H1 (cell line): ENCODE data around the gene DGKH. TPM values are rescaled to one million over a fixed set of nuclear protein-coding genes. Genes with fewer than 3 reads are reported as not detected.

Experiments used
- CTCF ChIA-PET: fragments of 300-600 bp; sonication (Branson Sonifier 250); formaldehyde crosslinking; loops from one replicate; lab custom pipeline; 2021; ENCODE audit not compliant: partially characterized antibody; lab: Charles Lee
- POLR2A ChIA-PET: fragments of 300-600 bp; sonication (Branson Sonifier 250); formaldehyde crosslinking; loops from one replicate; lab custom pipeline; 2021; ENCODE audit warnings: inconsistent platforms; ENCODE audit not compliant: partially characterized antibody; lab: Charles Lee
- DNase-seq, 2 experiments: peaks; one replicate each; pipeline versions ENCODE4 v3.0.0 to v3.0.0-alpha.2; 2010 to 2022; ENCODE audit warnings: low spot score in 2 of 2, low read depth in 1 of 2, mixed read lengths in 1 of 2
- FAIRE-seq: peaks from 2 replicates; lab custom pipeline; 2011; peaks lifted over from hg19 to GRCh38; lab: Jason Lieb, UNC
- H2AFZ ChIP-seq: 2 replicates; pipeline ENCODE4 v1.8.1; 2012; ENCODE audit warnings: low read length, inconsistent platforms
- H2AK5ac ChIP-seq: 2 replicates; pipeline ENCODE4 v1.6.1; 2013; ENCODE audit warnings: low read depth, low read length
- H2BK120ac ChIP-seq: replicated peaks from 2 replicates; pipeline ENCODE3; 2013; ENCODE audit warnings: low read depth, low read length, inconsistent platforms
- H2BK12ac ChIP-seq: 2 replicates; pipeline ENCODE4 v1.6.1; 2013; ENCODE audit warnings: low read depth, low read length
- H2BK15ac ChIP-seq: 2 replicates; pipeline ENCODE4 v1.6.1; 2013; ENCODE audit warnings: low read length
- H2BK20ac ChIP-seq: 2 replicates; pipeline ENCODE4 v1.6.1; 2013; ENCODE audit warnings: low read length
- H2BK5ac ChIP-seq: 2 replicates; pipeline ENCODE4 v1.6.1; 2013; ENCODE audit warnings: low read depth, low read length
- H3K14ac ChIP-seq: 2 replicates; pipeline ENCODE4 v1.6.1; 2013; ENCODE audit warnings: inconsistent platforms; ENCODE audit not compliant: insufficient read length
- H3K18ac ChIP-seq: 2 replicates; pipeline ENCODE4 v1.6.1; 2013; ENCODE audit warnings: low read length; ENCODE audit errors: extremely low read depth
- H3K23ac ChIP-seq: 2 replicates; pipeline ENCODE4 v1.6.1; 2013; ENCODE audit warnings: inconsistent platforms; ENCODE audit not compliant: insufficient read length
- H3K23me2 ChIP-seq: 2 replicates; pipeline ENCODE4 v1.6.1; 2013; ENCODE audit warnings: low read depth, low read length
- H3K27ac ChIP-seq: 2 replicates; pipeline ENCODE4 v1.6.1; 2011; ENCODE audit warnings: low read depth, low read length, inconsistent platforms
- H3K27me3 ChIP-seq, 4 experiments: replicated peaks in 1 of 4; 1 replicate in 1 of 4; 2 replicates in 3 of 4; pipeline versions ENCODE4 v1.6.1 to v1.8.1; 2011 to 2013; ENCODE audit warnings: low read length in 3 of 4, mild to moderate bottlenecking in 3 of 4, inconsistent platforms in 2 of 4, mixed read lengths in 2 of 4, moderate library complexity in 1 of 4; ENCODE audit not compliant: control insufficient read depth in 3 of 4, insufficient read depth in 3 of 4; ENCODE audit errors: extremely low read depth in 1 of 4
- H3K36me3 ChIP-seq, 4 experiments: 2 replicates each; pipeline versions ENCODE4 v1.6.1 to v1.8.1; 2011 to 2013; ENCODE audit warnings: mild to moderate bottlenecking in 4 of 4, low read length in 3 of 4, moderate library complexity in 2 of 4, control low read depth in 1 of 4, inconsistent platforms in 1 of 4; ENCODE audit not compliant: insufficient read depth in 4 of 4, control insufficient read depth in 2 of 4
- H3K4ac ChIP-seq: replicated peaks from 2 replicates; pipeline ENCODE3; 2013; ENCODE audit warnings: low read length, low read depth, mixed read lengths, inconsistent platforms; ENCODE audit not compliant: insufficient read length
- H3K4me1 ChIP-seq, 4 experiments: replicated peaks in 1 of 4; 1 replicate in 1 of 4; 2 replicates in 3 of 4; pipeline versions ENCODE4 v1.6.1 to v1.8.1; 2011 to 2013; ENCODE audit warnings: low read length in 3 of 4, inconsistent platforms in 2 of 4, mixed read lengths in 1 of 4; ENCODE audit not compliant: insufficient read depth in 4 of 4, control insufficient read depth in 3 of 4
- H3K4me2 ChIP-seq, 2 experiments: 2 replicates each; pipeline versions ENCODE4 v1.6.1 to v1.8.1; 2011 to 2013; ENCODE audit warnings: low read depth in 2 of 2, low read length in 2 of 2, control low read depth in 1 of 2, inconsistent platforms in 1 of 2, mild to moderate bottlenecking in 1 of 2; ENCODE audit not compliant: insufficient read depth in 1 of 2
- H3K4me3 ChIP-seq, 4 experiments: fragments of 200-600, 300-600 bp in 1 of 4; sonication (generic), shearing (Covaris generic), sonication (Bioruptor Twin) in 1 of 4; 2 replicates each; pipeline versions ENCODE4 v1.5.1 to v1.8.1; 2011 to 2016; ENCODE audit warnings: low read length in 4 of 4, low read depth in 3 of 4, control low read depth in 2 of 4, inconsistent platforms in 2 of 4, mild to moderate bottlenecking in 2 of 4, mixed read lengths in 1 of 4, moderate library complexity in 1 of 4; ENCODE audit not compliant: insufficient read depth in 2 of 4; ENCODE audit errors: extremely low read depth in 1 of 4
- H3K56ac ChIP-seq: replicated peaks from 2 replicates; pipeline ENCODE3; 2013; ENCODE audit warnings: low read depth, mild to moderate bottlenecking, mixed read lengths, low read length, inconsistent platforms; ENCODE audit not compliant: insufficient read length
- H3K79me1 ChIP-seq: 2 replicates; pipeline ENCODE4 v1.6.1; 2013; ENCODE audit warnings: low read depth, low read length, control low read depth
- H3K79me2 ChIP-seq, 2 experiments: 2 replicates each; pipeline versions ENCODE4 v1.6.1 to v1.8.1; 2012 to 2013; ENCODE audit warnings: low read length in 2 of 2, mild to moderate bottlenecking in 2 of 2, inconsistent platforms in 1 of 2; ENCODE audit not compliant: insufficient read depth in 2 of 2, control insufficient read depth in 1 of 2
- H3K9ac ChIP-seq, 4 experiments: replicated peaks in 1 of 4; 1 replicate in 1 of 4; 2 replicates in 3 of 4; pipeline versions ENCODE4 v1.6.1 to v1.8.1; 2011 to 2013; ENCODE audit warnings: low read depth in 3 of 4, low read length in 3 of 4, control low read depth in 2 of 4, mild to moderate bottlenecking in 2 of 4, moderate library complexity in 2 of 4, inconsistent platforms in 1 of 4; ENCODE audit errors: extremely low read depth in 1 of 4
- H3K9me3 ChIP-seq, 2 experiments: 2 replicates each; pipeline versions ENCODE4 v1.6.1 to v1.8.1; 2012 to 2013; ENCODE audit warnings: mild to moderate bottlenecking in 2 of 2, moderate library complexity in 2 of 2, control low read depth in 1 of 2, inconsistent platforms in 1 of 2, low read depth in 1 of 2, low read length in 1 of 2, mixed read lengths in 1 of 2; ENCODE audit not compliant: insufficient read depth in 2 of 2
- H4K20me1 ChIP-seq, 2 experiments: replicated peaks in 1 of 2; 2 replicates each; pipeline versions ENCODE3 to v1.8.1; 2011 to 2013; ENCODE audit warnings: inconsistent platforms in 2 of 2, low read length in 2 of 2, mild to moderate bottlenecking in 1 of 2; ENCODE audit not compliant: insufficient read depth in 2 of 2, control insufficient read depth in 1 of 2
- H4K5ac ChIP-seq: 2 replicates; pipeline ENCODE4 v1.6.1; 2013; ENCODE audit warnings: low read length, low read depth, mixed read lengths, inconsistent platforms; ENCODE audit not compliant: insufficient read length
- H4K8ac ChIP-seq: 2 replicates; pipeline ENCODE4 v1.8.0; 2013; ENCODE audit warnings: mild to moderate bottlenecking, moderate library complexity, low read length, inconsistent platforms; ENCODE audit not compliant: insufficient read depth; ENCODE audit errors: extremely low read depth
- H4K91ac ChIP-seq: replicated peaks from 2 replicates; pipeline ENCODE3; 2013; ENCODE audit warnings: low read length, mixed read lengths, inconsistent platforms; ENCODE audit not compliant: insufficient read length
- ASH2L ChIP-seq: fragments of 200-600, 300-600 bp; sonication (generic); IDR thresholded peaks from one replicate; pipeline ENCODE4 v1.7.1; 2017; ENCODE audit warnings: low read length
- BRCA1 ChIP-seq: IDR thresholded peaks from 2 replicates; pipeline ENCODE4 v1.6.1; 2012; ENCODE audit warnings: low read depth, low read length, improper control_type of control experiment
- CBX8 ChIP-seq: fragments of 300-800, 300-1000 bp; sonication (generic); IDR thresholded peaks from 2 replicates; pipeline ENCODE4 v1.7.1; 2016; ENCODE audit warnings: low read depth, low read length, borderline replicate concordance
- CHD2 ChIP-seq: IDR thresholded peaks from 2 replicates; pipeline ENCODE4 v1.6.1; 2012; ENCODE audit warnings: low read length, improper control_type of control experiment
- CTBP2 ChIP-seq: IDR thresholded peaks from 2 replicates; pipeline ENCODE4 v1.7.0; 2011; ENCODE audit warnings: borderline replicate concordance, mild to moderate bottlenecking, moderate library complexity, mixed read lengths, low read length; ENCODE audit not compliant: insufficient read depth, insufficient read length
- GABPA ChIP-seq: IDR thresholded peaks from 2 replicates; pipeline ENCODE4 v1.6.1; 2011; ENCODE audit warnings: mild to moderate bottlenecking, low read length, moderate library complexity, borderline replicate concordance; ENCODE audit not compliant: insufficient read depth
- GTF2F1 ChIP-seq: IDR thresholded peaks from 2 replicates; pipeline ENCODE4 v1.6.1; 2012; ENCODE audit warnings: low read depth, low read length, improper control_type of control experiment, borderline replicate concordance
- HDAC6 ChIP-seq: IDR thresholded peaks from one replicate; pipeline ENCODE4 v1.7.1; 2012; ENCODE audit warnings: low read depth, mild to moderate bottlenecking, inconsistent platforms, low read length, moderate library complexity
- KDM4A ChIP-seq: IDR thresholded peaks from one replicate; pipeline ENCODE4 v1.7.1; 2012; ENCODE audit warnings: low read depth, mild to moderate bottlenecking, moderate library complexity, low read length, inconsistent platforms; ENCODE audit not compliant: severe bottlenecking
- KDM5A ChIP-seq: fragments of 200-600 bp; IDR thresholded peaks from 2 replicates; pipeline ENCODE4 v1.7.1; 2012; ENCODE audit warnings: mild to moderate bottlenecking, low read length, inconsistent platforms, mixed read lengths
- MAX ChIP-seq: IDR thresholded peaks from 2 replicates; pipeline ENCODE4 v1.6.1; 2012; ENCODE audit warnings: inconsistent platforms
- RAD21 ChIP-seq, 2 experiments: IDR thresholded peaks in 1 of 2; conservative IDR thresholded peaks in 1 of 2; 2 replicates each; pipeline ENCODE4 v1.6.1; 2011; ENCODE audit warnings: low read depth in 2 of 2, low read length in 2 of 2, improper control_type of control experiment in 1 of 2, inconsistent platforms in 1 of 2, mild to moderate bottlenecking in 1 of 2, moderate library complexity in 1 of 2
- SAP30 ChIP-seq: fragments of 300-600 bp; sonication (generic); IDR thresholded peaks from 2 replicates; pipeline ENCODE4 v1.7.1; 2012; ENCODE audit warnings: low read length, moderate library complexity, mild to moderate bottlenecking, inconsistent platforms; ENCODE audit not compliant: insufficient read depth, insufficient replicate concordance
- YY1 ChIP-seq: IDR thresholded peaks from 2 replicates; pipeline ENCODE4 v1.6.1; 2011; ENCODE audit warnings: low read depth, mild to moderate bottlenecking, low read length
- WGBS, 2 experiments: shearing (Covaris generic) in 1 of 2; methylation state at CpG; one replicate each; pipeline versions ENCODE4 v1.1.6 to v1.1.7; 2013 to 2015; ENCODE audit warnings: low lambda C conversion rate in 2 of 2, mixed read lengths in 2 of 2, inconsistent platforms in 1 of 2, low coverage in 1 of 2, missing lambda C conversion rate in 1 of 2; ENCODE audit not compliant: insufficient replicate concordance in 2 of 2, insufficient coverage in 1 of 2, insufficient read length in 1 of 2; ENCODE audit errors: extremely low coverage in 1 of 2, missing lambda C conversion rate in 1 of 2; 5-methylcytosine and 5-hydroxymethylcytosine counted together
- polyA plus RNA-seq, 7 experiments: library from polyadenylated mRNA; depleted of rRNA in 3 of 7; stranded (reverse) in 5 of 7; unstranded in 2 of 7; fragments of >200 nt in 5 of 7; fragments of 200-250 nt in 2 of 7; gene quantifications; 1 replicate in 5 of 7; 2 replicates in 1 of 7; 4 replicates in 1 of 7; pipeline versions ENCODE4 v1.2.1 to v1.2.3, GENCODE V29; 2011 to 2013; ENCODE audit warnings: missing spikeins in 2 of 7, mixed read lengths in 2 of 7
- total RNA-seq: library from RNA; stranded (reverse); fragmentation: NEBNext Ultra II Directional; extraction: Animal tissue kit (Norgen Biotek cat#: 25700); gene quantifications from 2 replicates; pipeline ENCODE4 v1.2.1, GENCODE V29; 2021

The DGKH gene
- total and polyA plus RNA-seq, 2 of the 8 experiments (the other 6 are each of a cell fraction or from before 2014, with no cell fraction given): 2.1 to 7.9 TPM

- no peaks in the 10 kb centered on the region; the same call in 1 of the 2 replicates for H3K23me2 ChIP-seq
- H3K9ac ChIP-seq: no peak overlapping the region
- H3K79me1 ChIP-seq: no peaks in the 10 kb centered on the region
- no peak overlapping the region for H2BK120ac ChIP-seq
- H3K27me3 ChIP-seq: no peaks in the 10 kb centered on the region
- H3K4me2 ChIP-seq: no peak overlapping the region
- no peak overlapping the region for H2BK15ac ChIP-seq
- no peak overlapping the region for H3K18ac ChIP-seq
- H3K9me3 ChIP-seq: no peaks in the 10 kb centered on the region
- H2BK12ac ChIP-seq: no peak overlapping the region
- H3K23ac ChIP-seq: no peak overlapping the region
- POLR2A ChIA-PET: no interaction called here
- H4K8ac ChIP-seq: no peak overlapping the region
- 0 out of 2 replicates have a peak overlapping the region, but pooled peaks have one; percentile 71 for H2AFZ ChIP-seq
- H2BK20ac ChIP-seq: no peak overlapping the region
- FAIRE-seq (no peak), DNase-seq (no peak)
- H3K56ac ChIP-seq: no peak overlapping the region
- no peak overlapping the region for H3K27ac ChIP-seq
- H3K36me3 ChIP-seq: no peaks in the 10 kb centered on the region
- H2BK5ac ChIP-seq: no peak overlapping the region
- no peak overlapping the region for H4K91ac ChIP-seq
- WGBS, 2 experiments: 89% methylated on average over 4 of the region's 4 CpGs; no CpG with 5 or more reads in 1 of the 2 experiments
- H3K4me3 ChIP-seq: no peak overlapping the region
- H3K79me2 ChIP-seq: no peaks in the 10 kb centered on the region
- CTCF ChIA-PET: interaction anchor here (1.0 kb wide), 1 partner anchor 71 kb away, joined by 3 read pairs; no protein-coding TSS in a partner anchor
- H4K20me1 ChIP-seq: no peaks in the 10 kb centered on the region
- peaks cover 3 to 5% (median 4%) of the 10 kb centered on the region in 4 experiments for H3K4me1 ChIP-seq
- H3K4ac ChIP-seq: no peak overlapping the region
- no peak overlapping the region for H4K5ac ChIP-seq
- H3K14ac ChIP-seq: no peak overlapping the region
- no peak overlapping the region for H2AK5ac ChIP-seq
- TF ChIP-seq HDAC6 (no peak), MAX (no peak), YY1 (no peak), RAD21 (IDR thresholded peaks at IDR 0.05 in 1 of 2, conservative IDR thresholded peaks at IDR 0.05 in 1 of 2; ENCODE audit: low read depth in 2 of 2, low read length in 2 of 2) (no peak), CBX8 (no peak), GABPA (no peak), BRCA1 (no peak), KDM5A (no peak), GTF2F1 (no peak), CHD2 (no peak), ASH2L (no peak), CTBP2 (no peak), SAP30 (no peak), KDM4A (no peak)
Observed at GRCh38 chr13:42014119-42014518, 34.3 kb upstream of the DGKH start.
